Choroid plexus epithelial cell (primary cell): ENCODE results near the gene HRAS.

ENCODE experiments used
- DNase-seq: peaks from one replicate; pipeline ENCODE4 v3.0.0-alpha.2; 2010; ENCODE audit warnings: low read depth
- H3K4me3 ChIP-seq: 2 replicates; pipeline ENCODE4 v1.5.1; 2011; ENCODE audit warnings: low read depth, mild to moderate bottlenecking, control low read depth, low read length, moderate library complexity
- CTCF ChIP-seq: conservative IDR thresholded peaks from 2 replicates; pipeline ENCODE4 v1.5.1; 2011; ENCODE audit warnings: low read depth, mild to moderate bottlenecking, control low read depth, inconsistent platforms, low read length, moderate library complexity

HRAS gene

GRCh38 chr11:535519-536454 is at the start of gene HRAS:
Gene HRAS, minus strand, starts transcription at chr11:535576.
- peak; percentile 96 for DNase-seq
- TF ChIP-seq CTCF = no peak
- H3K4me3 ChIP-seq = peak within 1 kb of the TSS; percentile 72

- no peak for TF ChIP-seq CTCF
- no peak overlapping the region for H3K4me3 ChIP-seq
- DNase-seq = no peak
Measured at GRCh38 chr11:584287-584686, 48.9 kb upstream of the HRAS start.

GRCh38 chr11:581752-582151 is 46.4 kb upstream of the HRAS start:
- DNase-seq = no peak
- TF ChIP-seq CTCF = no peak
- no peak overlapping the region for H3K4me3 ChIP-seq

- no peak for DNase-seq
- no peak for TF ChIP-seq CTCF
- no peak overlapping the region for H3K4me3 ChIP-seq
Measured at GRCh38 chr11:581342-581741, 46.0 kb upstream of the HRAS start.

GRCh38 chr11:579830-580601 is 44.6 kb upstream of the HRAS start:
- DNase-seq = peak; percentile 48

More at GRCh38 chr11:579830-580601, 44.6 kb upstream of the HRAS start:
- no peak for TF ChIP-seq CTCF
- H3K4me3 ChIP-seq = no peak overlapping the region
